Adrenal gland (tissue), 12 donors: Measurements from ENCODE around the gene LARGE1. TPM values are rescaled to one million over a fixed set of nuclear protein-coding genes. Genes with fewer than 3 reads are reported as not detected.

Experiments
- DNase-seq, 7 donors: peaks; one replicate each; pipeline ENCODE4 v3.0.0-alpha.2; 2019 to 2020
- H3K27ac ChIP-seq, 5 donors: fragments of 200-600 bp; sonication (generic) in 4 of 5; 1 replicate in 3 of 5; 2 replicates in 2 of 5; pipeline versions ENCODE4 v1.5.1 to v1.8.0; 2016 to 2020; ENCODE audit warnings: mild to moderate bottlenecking in 1 of 5
- H3K27me3 ChIP-seq: fragments of 200-600 bp; 2 replicates; pipeline ENCODE4 v1.8.0; 2021
- H3K36me3 ChIP-seq, 2 donors: fragments of 200-600 bp; replicated peaks in 1 of 2; 1 replicate in 1 of 2; 2 replicates in 1 of 2; pipeline versions ENCODE4 v1.5.1 to v1.8.0; 2018 to 2022
- H3K4me1 ChIP-seq, 2 donors: fragments of 200-600 bp; replicated peaks in 1 of 2; 1 replicate in 1 of 2; 2 replicates in 1 of 2; pipeline versions ENCODE4 v1.5.1 to v1.8.0; 2018 to 2021
- H3K4me3 ChIP-seq, 4 donors: fragments of 200-600 bp; sonication (generic) in 3 of 4; one replicate each; pipeline ENCODE4 v1.5.1; 2016 to 2018
- H3K9me3 ChIP-seq, 3 donors: fragments of 200-600 bp; sonication (generic) in 1 of 3; replicated peaks in 1 of 3; 1 replicate in 2 of 3; 2 replicates in 1 of 3; pipeline versions ENCODE4 v1.5.1 to v1.8.0; 2016 to 2021
- CTCF ChIP-seq, 6 experiments: fragments of 450-650 bp in 4 of 6; fragments of 200-600 bp in 2 of 6; sonication (generic) in 1 of 6; IDR thresholded peaks; 1 replicate in 5 of 6; 2 replicates in 1 of 6; pipeline versions ENCODE4 v1.5.1 to v1.8.0; 2016 to 2021; ENCODE audit warnings: antibody characterized with exemption in 6 of 6, mild to moderate bottlenecking in 2 of 6, moderate library complexity in 1 of 6
- POLR2A ChIP-seq, 2 donors: fragments of 450-650 bp; IDR thresholded peaks; one replicate each; pipeline ENCODE4 v1.6.1; 2017; ENCODE audit warnings: antibody characterized with exemption in 2 of 2, mild to moderate bottlenecking in 2 of 2, moderate library complexity in 1 of 2
- WGBS, 4 donors: extraction: QIAGEN DNeasy Blood & Tissue Kit in 2 of 4; methylation state at CpG; one replicate each; pipeline versions ENCODE4 v1.1.5 to v1.1.7; 2013 to 2017; 5-methylcytosine and 5-hydroxymethylcytosine counted together
- intact Hi-C, 2 donors: fragments of 100-400 bp; cut with DNase I; formaldehyde crosslinking; loops; one replicate each; pipeline versions ENCODE4 v1.14.1 to v1.15.0; 2022 to 2023
- polyA plus RNA-seq, 3 donors: library from polyadenylated mRNA; stranded (reverse); fragments of 200-250 nt in 2 of 3; fragments of 350-450 nt in 1 of 3; fragmentation: Illumina TruSeq in 1 of 3; extraction: RNeasy Lipid Tissue Mini Kit (QIAGEN cat#74804) in 1 of 3; gene quantifications; one replicate each; pipeline ENCODE4 v1.2.3, GENCODE V29; 2013 to 2014
- total RNA-seq, 9 donors: library from RNA; depleted of rRNA in 4 of 9; stranded (reverse); fragments of >200 nt in 4 of 9; fragments of 120-200 nt in 1 of 9; fragmentation: NEBNext Ultra II Directional in 1 of 9; extraction: Animal tissue kit (Norgen Biotek cat#: 25700) in 1 of 9; gene quantifications; one replicate each; pipeline versions ENCODE4 v1.1.0 to v1.2.4, GENCODE V29; 2013 to 2023
- donor health status: healthy with polysubstance abuse.
- donor health status: Bipolar disorder and iron deficiency.
- donor health status: DM: yes; HTN: yes; CAD: no.
- donor health status: DM: no; HTN: no; CAD: no.
- donor health status: DM: no; HTN: no; CAD: no.
- donor health status: DM: yes; HTN: yes; CAD: no.

The LARGE1 gene
- total and polyA plus RNA-seq, 12 donors: 3.4 to 67.6 (median 30.6) TPM

- Histone ChIP-seq H3K4me3 (no peak overlapping the region), H3K36me3 (no peaks in the 10 kb centered on the region), H3K9me3 (no peaks in the 10 kb centered on the region), H3K4me1 (peaks cover 0 to 5% of the 10 kb centered on the region in 2 donors), H3K27me3 (no peaks in the 10 kb centered on the region), H3K27ac (no peak overlapping the region)
- intact Hi-C loops: no loop called here
- 91 to 100% (median 92%) methylated on average over 3 of the region's 3 CpGs for WGBS, 4 donors
- TF ChIP-seq POLR2A (IDR thresholded peaks at IDR 0.05): no peak
- no peak for DNase-seq
Measured at GRCh38 chr22:33779243-33779642, 141.0 kb downstream of the LARGE1 start.

- intact Hi-C loops: no loop called here
- no peak for DNase-seq
- H3K9me3 ChIP-seq: no peaks in the 10 kb centered on the region
- WGBS, 4 donors: 77 to 92% (median 80%) methylated on average over 7 of the region's 7 CpGs
- no peaks in the 10 kb centered on the region for H3K36me3 ChIP-seq
- H3K4me1 ChIP-seq: peaks cover 0 to 5% of the 10 kb centered on the region in 2 donors
- no peak overlapping the region for H3K4me3 ChIP-seq
- TF ChIP-seq CTCF (IDR thresholded peaks at IDR 0.05) (no peak), POLR2A (IDR thresholded peaks at IDR 0.05) (no peak)
- H3K27ac ChIP-seq: no peak overlapping the region
- H3K27me3 ChIP-seq: no peaks in the 10 kb centered on the region
Measured at GRCh38 chr22:33776491-33776890, 143.8 kb downstream of the LARGE1 start.

GRCh38 chr22:33774781-33775180 lies 145.5 kb downstream of the LARGE1 start:
- Histone ChIP-seq H3K4me1 (peaks cover 0 to 5% of the 10 kb centered on the region in 2 donors), H3K27ac (no peak overlapping the region), H3K27me3 (no peaks in the 10 kb centered on the region), H3K36me3 (no peaks in the 10 kb centered on the region), H3K9me3 (no peaks in the 10 kb centered on the region), H3K4me3 (no peak overlapping the region)
- WGBS, 4 donors: 90 to 97% (median 93%) methylated on average over 6 of the region's 6 CpGs
- TF ChIP-seq CTCF (IDR thresholded peaks at IDR 0.05): no peak
- TF ChIP-seq POLR2A (IDR thresholded peaks at IDR 0.05): no peak
- intact Hi-C loops: no loop called here
- DNase-seq: no peak

- Histone ChIP-seq H3K27ac (no peak overlapping the region), H3K4me3 (no peak overlapping the region), H3K36me3 (no peaks in the 10 kb centered on the region), H3K4me1 (no peaks in the 10 kb centered on the region), H3K27me3 (no peaks in the 10 kb centered on the region), H3K9me3 (no peaks in the 10 kb centered on the region)
- 78 to 93% (median 81%) methylated on average over 4 to 6 of the region's 6 CpGs for WGBS, 4 donors
- DNase-seq: no peak
- intact Hi-C loops: no loop called here
- TF ChIP-seq POLR2A (IDR thresholded peaks at IDR 0.05) (no peak), CTCF (IDR thresholded peaks at IDR 0.05) (no peak)
Measured at GRCh38 chr22:33772745-33773144, 147.5 kb downstream of the LARGE1 start.

- no peaks in the 10 kb centered on the region for H3K4me1 ChIP-seq
- no peak for TF ChIP-seq CTCF (IDR thresholded peaks at IDR 0.05)
- TF ChIP-seq POLR2A (IDR thresholded peaks at IDR 0.05): no peak
- H3K27me3 ChIP-seq: no peaks in the 10 kb centered on the region
- H3K4me3 ChIP-seq: no peak overlapping the region
- no peaks in the 10 kb centered on the region for H3K36me3 ChIP-seq
- intact Hi-C loops: no loop called here
- DNase-seq: no peak
- H3K27ac ChIP-seq: no peak overlapping the region
- H3K9me3 ChIP-seq: no peaks in the 10 kb centered on the region
- 91 to 96% (median 94%) methylated on average over 4 of the region's 4 CpGs for WGBS, 4 donors
Measured at GRCh38 chr22:33771136-33771535, 149.1 kb downstream of the LARGE1 start.
